ENCODE results near the gene RBBP4.
"Not testable (repeated sequence)": the region's sequence is repeated elsewhere in the genome, so short reads cannot be mapped to it uniquely, and the experiment has no call there.

The RBBP4 gene

DNA sequence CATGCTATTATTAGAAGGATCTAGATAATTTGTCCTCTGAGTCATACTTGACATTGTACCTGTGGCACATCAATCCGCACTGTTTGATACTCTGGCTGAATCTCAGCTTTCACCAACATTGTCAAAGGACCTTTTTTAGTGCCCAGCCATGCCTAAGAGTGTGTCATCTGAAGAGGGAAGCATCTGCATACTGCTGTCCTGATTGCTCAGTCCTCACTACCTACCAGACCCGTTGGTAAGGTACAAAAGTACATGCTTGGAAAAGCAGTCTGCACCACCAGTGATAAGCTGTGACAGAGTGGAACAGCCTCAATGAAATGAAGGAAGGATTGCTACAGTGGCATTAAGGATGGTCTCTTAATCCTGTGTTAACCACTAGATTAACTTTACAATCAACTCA is 34.5 kb downstream of the RBBP4 start:
- no peak for DNase-seq (ENCODE audit: low read depth in 1 of 2, low spot score in 1 of 2)

DNA sequence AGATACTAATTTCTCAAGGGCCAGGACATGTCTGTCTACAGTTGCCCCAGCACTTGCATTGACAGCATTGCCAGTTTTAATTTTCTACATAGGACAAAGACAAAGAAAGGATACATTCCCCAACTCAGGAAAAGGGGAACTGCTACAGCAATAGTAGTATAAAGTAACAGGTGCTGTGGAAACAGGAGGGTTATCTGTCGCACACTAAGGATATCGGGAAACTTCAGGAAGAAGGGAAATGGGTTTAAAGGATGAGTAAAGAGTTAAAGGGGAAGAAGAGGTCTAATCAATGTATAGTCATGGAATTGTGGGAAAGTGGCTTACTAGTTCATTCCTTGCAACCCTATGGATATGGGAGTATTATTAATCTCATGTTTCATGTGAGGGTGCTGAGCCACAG is 35.4 kb downstream of the RBBP4 start:
- DNase-seq (ENCODE audit: low read depth in 1 of 2, low spot score in 1 of 2) = no peak

DNA sequence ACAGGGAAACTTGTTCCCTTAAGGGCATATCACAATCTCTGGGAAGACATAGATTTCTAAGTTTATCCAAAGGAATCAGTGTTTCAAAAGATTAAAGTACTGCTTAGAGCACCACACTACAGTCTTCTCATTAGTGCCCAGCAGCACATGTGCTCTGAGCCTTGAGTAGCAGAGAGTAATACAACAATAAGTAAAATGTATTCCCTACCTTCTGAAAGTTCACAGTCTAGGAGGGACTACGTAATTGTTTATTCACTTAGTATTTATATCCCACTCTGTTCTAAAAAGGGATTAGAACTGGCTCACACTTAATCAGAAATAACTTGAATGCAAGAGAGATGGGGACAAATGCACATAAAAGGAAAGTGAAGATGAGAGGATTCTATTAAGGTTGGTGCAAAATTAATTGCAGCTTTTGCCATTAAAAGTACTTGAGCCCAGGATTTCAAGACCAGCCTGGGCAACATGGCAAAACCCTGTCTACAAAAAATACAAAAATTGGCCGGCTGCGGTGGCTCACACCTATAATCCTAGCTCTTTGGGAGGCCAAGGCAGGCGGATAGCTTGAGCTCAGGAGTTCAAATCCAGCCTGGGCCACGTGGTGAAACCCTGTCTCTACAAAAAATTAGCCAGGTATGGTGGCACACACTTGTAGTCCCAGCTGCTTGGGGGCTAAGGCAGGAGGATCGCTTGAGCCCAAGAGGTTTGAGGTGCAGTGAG is 42.6 kb downstream of the RBBP4 start:
- no peak for DNase-seq (ENCODE audit: low read depth in 1 of 2, low spot score in 1 of 2)

- no peak for DNase-seq (ENCODE audit: low read depth in 1 of 2, low spot score in 1 of 2)
Measured at GRCh38 chr1:32695098-32695904, 44.3 kb downstream of the RBBP4 start.

GRCh38 chr1:32696041-32696440 is 45.0 kb downstream of the RBBP4 start:
- no peak for DNase-seq (ENCODE audit: low read depth in 1 of 2, low spot score in 1 of 2)

- not testable (repeated sequence) for DNase-seq (ENCODE audit: low read depth in 1 of 2, low spot score in 1 of 2)
Measured at GRCh38 chr1:32696996-32697395, 46.0 kb downstream of the RBBP4 start.

DNA sequence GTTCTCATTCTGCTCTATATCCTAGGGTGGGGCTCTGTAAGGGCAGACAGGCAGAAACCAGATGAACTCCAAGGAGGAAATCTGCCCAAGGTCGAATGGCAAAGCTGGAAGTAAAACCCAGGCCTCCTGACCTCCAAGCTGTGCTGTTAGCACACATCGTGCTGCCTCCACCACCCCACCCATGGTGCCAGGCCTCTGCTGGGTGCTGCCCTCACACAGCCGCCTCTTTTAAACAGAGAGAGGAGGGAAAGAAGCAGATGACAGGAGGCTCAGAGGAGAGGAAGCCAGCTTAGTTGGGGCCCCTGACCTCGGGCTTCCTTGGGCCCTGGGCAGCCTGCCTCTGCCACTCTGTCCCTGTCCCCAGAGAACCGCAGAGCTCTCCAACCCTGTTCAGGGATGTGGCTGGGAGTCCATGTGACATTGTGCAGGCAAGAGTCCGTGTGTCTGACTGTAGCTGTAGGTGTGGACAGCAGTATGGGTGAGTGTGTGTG is 50.5 kb downstream of the RBBP4 start:
- DNase-seq (ENCODE audit: low read depth in 1 of 2, low spot score in 1 of 2) = no peak

DNA sequence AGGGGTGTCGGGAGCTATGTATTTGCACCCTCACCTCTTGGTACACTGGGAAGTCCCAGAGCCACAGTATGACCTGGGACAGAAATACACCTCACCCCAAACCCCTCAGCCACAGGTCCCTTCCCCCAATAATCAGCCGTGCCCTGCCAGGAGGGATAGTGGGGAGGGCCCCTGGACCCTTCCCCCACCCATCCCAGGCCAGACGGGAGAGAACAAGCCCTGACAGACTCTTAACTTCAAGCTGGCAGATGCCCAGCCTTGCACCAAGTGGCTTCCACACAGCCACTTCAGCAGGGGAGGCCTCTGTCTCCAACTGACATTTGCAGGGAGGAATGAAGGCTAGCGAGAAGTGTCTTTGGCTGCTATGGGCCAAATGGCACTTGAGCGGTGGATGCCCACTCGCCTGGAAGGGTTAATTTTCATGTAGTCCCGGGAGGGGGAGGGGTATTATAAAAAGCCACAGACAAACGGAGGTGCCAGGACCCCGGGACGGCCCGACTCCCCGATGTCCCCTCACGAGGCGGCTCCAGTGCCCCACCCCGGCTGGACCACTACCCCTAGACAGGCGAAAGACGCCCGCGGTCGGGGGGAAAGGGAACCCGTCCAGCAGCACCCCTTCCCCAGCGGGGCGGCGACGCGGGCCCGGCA is 51.1 kb downstream of the RBBP4 start:
- no peak for DNase-seq (ENCODE audit: low read depth in 1 of 2, low spot score in 1 of 2)

DNA sequence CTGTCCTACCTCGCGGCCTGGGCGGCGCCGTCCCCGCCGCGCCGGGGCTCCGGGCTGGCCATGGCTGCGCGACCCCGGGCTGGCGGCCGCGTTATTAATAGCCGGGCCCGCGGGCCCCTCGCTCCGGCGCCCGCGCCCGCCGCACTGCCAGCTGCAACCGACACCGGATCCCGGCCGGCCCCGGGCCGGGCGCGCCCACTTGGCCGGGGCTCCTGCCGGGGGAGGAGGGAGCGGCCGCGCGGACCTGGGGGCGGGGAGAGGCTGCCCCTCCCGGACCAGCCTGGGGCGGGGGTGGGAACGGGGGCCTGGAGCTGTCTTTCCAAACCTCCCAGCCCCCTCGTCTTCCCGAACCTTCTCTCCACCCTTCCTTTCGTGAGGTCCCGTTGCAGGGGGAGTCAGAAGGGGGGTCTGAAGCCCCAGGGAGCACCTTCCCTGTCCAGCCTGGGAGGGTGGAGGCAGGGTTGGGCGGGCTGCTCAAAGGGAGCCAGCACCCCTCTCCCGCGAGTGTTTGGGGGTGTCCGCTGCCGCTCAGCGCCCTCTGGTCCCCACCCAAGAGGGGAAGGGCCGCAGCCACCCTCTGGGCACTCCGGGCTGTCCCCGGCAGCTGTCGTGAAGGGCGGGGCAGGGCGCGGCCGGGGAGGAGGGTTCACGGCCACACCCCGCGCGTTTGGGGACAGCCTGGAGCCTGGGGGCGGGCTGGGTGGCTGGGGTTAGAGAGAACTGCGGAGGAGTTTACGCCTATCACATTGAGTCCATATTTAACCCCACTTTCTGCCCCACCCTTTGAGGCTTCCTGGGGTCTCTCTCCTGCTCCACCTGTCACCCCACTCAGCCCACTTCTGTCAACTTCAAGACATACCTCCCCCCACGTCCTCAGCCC is 51.8 kb downstream of the RBBP4 start, which contains the start of gene SYNC:
Gene SYNC, minus strand, starts transcription at position 172 of the 880 bp plus-strand sequence. Its CDS starts 110 bp downstream, at position 62.
- DNase-seq (ENCODE audit: low read depth in 1 of 2, low spot score in 1 of 2) = no peak

DNA sequence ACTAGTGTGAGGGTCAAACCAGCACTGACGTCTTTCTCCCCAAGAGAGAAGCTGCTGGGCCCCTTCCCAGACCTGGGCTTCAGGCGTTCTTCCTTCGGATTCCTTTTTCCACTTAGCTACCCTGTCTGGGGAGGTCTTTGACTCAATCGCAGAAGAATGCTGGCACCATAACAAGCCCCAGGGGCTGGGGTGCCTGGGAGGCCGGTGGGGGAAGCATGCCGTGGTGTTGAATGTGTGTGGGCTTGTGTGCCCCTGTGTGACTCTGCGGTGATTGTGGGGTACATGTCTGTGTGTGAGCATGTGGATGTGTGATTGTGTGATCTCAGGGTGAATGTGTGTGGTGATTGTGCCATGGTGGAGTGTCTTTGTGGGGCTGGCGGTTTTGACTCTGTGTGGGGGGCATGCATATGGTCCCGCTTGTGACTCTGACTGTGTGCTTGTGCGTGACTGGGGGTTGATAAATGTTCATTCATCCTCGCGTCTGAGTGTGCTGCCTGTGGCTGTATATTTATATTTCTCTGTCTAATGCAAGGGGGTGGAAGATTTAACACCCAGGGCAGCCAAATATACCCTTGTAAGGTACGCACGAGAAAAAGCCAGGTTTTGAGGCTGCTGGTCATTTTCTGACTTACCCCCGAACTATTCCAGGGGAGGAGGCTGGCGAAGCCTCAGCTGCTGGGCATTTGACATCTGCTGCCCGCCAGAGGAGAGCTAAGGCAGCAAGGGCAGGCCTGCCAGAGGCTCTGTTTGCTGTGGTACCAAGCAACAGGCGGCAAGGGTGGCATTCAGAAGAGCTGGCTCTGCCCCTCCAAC is 52.7 kb downstream of the RBBP4 start:
- DNase-seq (ENCODE audit: low read depth in 1 of 2, low spot score in 1 of 2) = no peak

DNA sequence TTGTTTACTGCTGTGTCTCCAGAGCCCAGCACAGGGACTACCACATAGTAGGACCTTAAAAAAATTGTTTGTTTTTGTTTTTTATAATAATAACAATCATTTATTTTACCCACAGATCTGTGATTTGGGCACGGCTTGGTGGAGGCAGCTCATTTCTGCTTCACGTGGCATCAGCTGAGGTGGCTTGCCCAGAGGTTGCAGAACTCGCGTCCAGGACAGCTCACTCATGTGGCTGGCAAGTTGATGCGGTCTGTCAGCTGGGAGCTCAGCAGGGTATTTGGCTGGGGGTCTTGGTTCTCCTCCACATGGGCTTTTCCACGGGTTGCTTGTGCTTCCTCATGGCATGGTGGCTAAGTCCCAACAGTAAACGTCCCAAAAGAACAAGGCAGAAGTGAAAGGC is 54.5 kb downstream of the RBBP4 start:
- no peak for DNase-seq (ENCODE audit: low read depth in 1 of 2, low spot score in 1 of 2)

- no peak for DNase-seq (ENCODE audit: low read depth in 1 of 2, low spot score in 1 of 2)
Measured at GRCh38 chr1:32706491-32706890, 55.5 kb downstream of the RBBP4 start.

GRCh38 chr1:32709075-32709474 is 58.1 kb downstream of the RBBP4 start:
- DNase-seq (ENCODE audit: low read depth in 1 of 2, low spot score in 1 of 2) = no peak

GRCh38 chr1:32709476-32709875 is 58.5 kb downstream of the RBBP4 start:
- no peak for DNase-seq (ENCODE audit: low read depth in 1 of 2, low spot score in 1 of 2)

GRCh38 chr1:32711221-32711620 is 60.2 kb downstream of the RBBP4 start:
- DNase-seq (ENCODE audit: low read depth in 1 of 2, low spot score in 1 of 2) = not testable (repeated sequence)

- no peak for DNase-seq (ENCODE audit: low read depth in 1 of 2, low spot score in 1 of 2)
Measured at GRCh38 chr1:32713081-32713480, 62.1 kb downstream of the RBBP4 start.

- no peak for DNase-seq (ENCODE audit: low read depth in 1 of 2, low spot score in 1 of 2)
Measured at GRCh38 chr1:32714277-32714676, 63.3 kb downstream of the RBBP4 start.

DNA sequence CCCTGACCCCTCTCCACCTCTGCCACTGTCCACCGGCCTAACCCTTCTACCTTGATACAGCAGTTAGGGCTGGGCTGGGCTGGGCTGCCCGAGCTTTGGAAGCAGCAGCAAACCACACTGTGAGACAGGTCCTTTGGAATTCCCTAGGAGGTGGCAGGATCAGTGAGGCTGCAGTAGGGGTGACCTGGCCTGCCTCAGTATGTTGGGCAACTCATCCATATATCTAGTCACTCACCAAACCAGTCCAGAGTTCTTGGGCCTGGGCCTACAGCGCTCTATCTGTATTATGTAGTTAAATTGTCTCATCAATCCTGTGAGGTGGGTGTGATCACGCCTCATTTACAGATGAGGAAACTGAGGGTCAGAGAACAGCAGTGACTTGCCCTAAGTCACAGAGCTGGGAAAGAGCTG is 64.9 kb downstream of the RBBP4 start:
- DNase-seq (ENCODE audit: low read depth in 1 of 2, low spot score in 1 of 2) = no peak

GRCh38 chr1:32716312-32717148 is 65.5 kb downstream of the RBBP4 start:
- DNase-seq (ENCODE audit: low read depth in 1 of 2, low spot score in 1 of 2) = peak in 1 of 2 donors; percentile 32
